Tibial nerve (tissue), 4 donors: Measurements from ENCODE around the gene NFX1. TPM values are rescaled to one million over a fixed set of nuclear protein-coding genes. Genes with fewer than 3 reads are reported as not detected.

Experiments
- DNase-seq, 2 donors: peaks; one replicate each; pipeline ENCODE4 v3.0.0-alpha.2; 2019; ENCODE audit warnings: low spot score in 2 of 2
- H3K27ac ChIP-seq, 4 donors: fragments of 200-600 bp; sonication (generic) in 3 of 4; one replicate each; pipeline ENCODE4 v1.5.1; 2017 to 2019; ENCODE audit warnings: mild to moderate bottlenecking in 1 of 4
- H3K27me3 ChIP-seq, 2 donors: fragments of 200-600 bp; sonication (generic) in 1 of 2; one replicate each; pipeline versions ENCODE4 v1.5.1 to v1.6.0; 2017 to 2019
- H3K36me3 ChIP-seq, 3 donors: fragments of 200-600 bp; sonication (generic); one replicate each; pipeline ENCODE4 v1.5.1; 2018 to 2019
- H3K4me1 ChIP-seq, 4 donors: fragments of 200-600 bp; sonication (generic) in 3 of 4; one replicate each; pipeline ENCODE4 v1.5.1; 2017 to 2019
- H3K4me3 ChIP-seq, 4 donors: fragments of 200-600 bp; sonication (generic) in 3 of 4; one replicate each; pipeline ENCODE4 v1.5.1; 2017 to 2019; ENCODE audit warnings: mild to moderate bottlenecking in 1 of 4, moderate library complexity in 1 of 4
- H3K9me3 ChIP-seq, 4 donors: fragments of 200-600 bp; sonication (generic) in 3 of 4; one replicate each; pipeline ENCODE4 v1.5.1; 2017 to 2019
- EP300 ChIP-seq, 2 donors: sonication (generic); formaldehyde crosslinking; IDR thresholded peaks; one replicate each; pipeline ENCODE4 v1.6.1; 2017; ENCODE audit warnings: antibody characterized with exemption in 2 of 2, mild to moderate bottlenecking in 1 of 2
- POLR2A ChIP-seq, 2 donors: fragments of 450-650 bp; IDR thresholded peaks; one replicate each; pipeline ENCODE4 v1.6.1; 2017; ENCODE audit warnings: antibody characterized with exemption in 2 of 2, mild to moderate bottlenecking in 2 of 2, moderate library complexity in 2 of 2
- WGBS, 2 donors: methylation state at CpG; one replicate each; pipeline ENCODE4 v1.1.5; 2018; 5-methylcytosine and 5-hydroxymethylcytosine counted together
- total RNA-seq, 4 donors: library from RNA; depleted of rRNA; stranded (reverse); fragments of >200 nt; gene quantifications; one replicate each; pipeline ENCODE4 v1.1.0, GENCODE V29; 2016
- TF ChIP-seq, protein P1 (sequence below), 5 experiments: fragments of 200-600 bp in 3 of 5; fragments of 450-650 bp in 2 of 5; sonication (generic) in 3 of 5; IDR thresholded peaks; one replicate each; pipeline ENCODE4 v1.5.1; 2016 to 2019; ENCODE audit warnings: antibody characterized with exemption in 5 of 5, mild to moderate bottlenecking in 3 of 5, moderate library complexity in 2 of 5

Gene NFX1
- total RNA-seq, 4 donors from 2014 or later = 35.2 to 45.9 (median 40.5) TPM

DNA sequence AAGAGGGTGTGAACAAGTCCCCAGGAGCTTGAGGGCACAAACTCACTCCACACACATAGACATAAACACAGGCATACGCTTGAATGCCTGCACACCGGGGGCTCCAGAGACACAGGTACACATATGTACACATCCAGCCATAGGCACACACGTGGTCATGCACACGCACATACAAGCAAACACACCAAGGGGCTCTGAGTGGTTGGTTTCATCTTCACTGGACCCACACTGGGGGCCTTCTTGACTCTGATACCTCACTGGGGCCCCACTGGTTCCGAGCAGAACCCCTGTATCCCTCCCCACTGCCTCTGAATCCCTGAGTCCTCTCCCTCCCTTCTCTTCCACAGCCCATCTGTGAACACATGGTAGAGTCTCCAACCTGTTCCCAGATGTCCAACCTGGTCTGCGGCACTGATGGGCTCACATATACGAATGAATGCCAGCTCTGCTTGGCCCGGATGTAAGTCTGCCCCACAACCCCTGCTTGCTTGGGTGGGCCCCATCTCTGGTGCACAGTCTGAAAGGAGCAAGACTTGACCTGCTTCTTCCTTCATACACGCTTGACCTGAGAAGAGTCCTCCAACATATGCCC lies 44.0 kb upstream of the NFX1 start:
- no peak for DNase-seq
- Histone ChIP-seq H3K27me3 (no peaks in the 10 kb centered on the region), H3K9me3 (no peaks in the 10 kb centered on the region), H3K36me3 (peaks cover 0 to 29% (median 0%) of the 10 kb centered on the region in 3 donors), H3K4me1 (no peaks in the 10 kb centered on the region), H3K4me3 (no peak overlapping the region), H3K27ac (no peak overlapping the region)
- TF ChIP-seq POLR2A (IDR thresholded peaks at IDR 0.05) (no peak), EP300 (IDR thresholded peaks at IDR 0.05) (no peak)
- TF ChIP-seq, protein P1, sequence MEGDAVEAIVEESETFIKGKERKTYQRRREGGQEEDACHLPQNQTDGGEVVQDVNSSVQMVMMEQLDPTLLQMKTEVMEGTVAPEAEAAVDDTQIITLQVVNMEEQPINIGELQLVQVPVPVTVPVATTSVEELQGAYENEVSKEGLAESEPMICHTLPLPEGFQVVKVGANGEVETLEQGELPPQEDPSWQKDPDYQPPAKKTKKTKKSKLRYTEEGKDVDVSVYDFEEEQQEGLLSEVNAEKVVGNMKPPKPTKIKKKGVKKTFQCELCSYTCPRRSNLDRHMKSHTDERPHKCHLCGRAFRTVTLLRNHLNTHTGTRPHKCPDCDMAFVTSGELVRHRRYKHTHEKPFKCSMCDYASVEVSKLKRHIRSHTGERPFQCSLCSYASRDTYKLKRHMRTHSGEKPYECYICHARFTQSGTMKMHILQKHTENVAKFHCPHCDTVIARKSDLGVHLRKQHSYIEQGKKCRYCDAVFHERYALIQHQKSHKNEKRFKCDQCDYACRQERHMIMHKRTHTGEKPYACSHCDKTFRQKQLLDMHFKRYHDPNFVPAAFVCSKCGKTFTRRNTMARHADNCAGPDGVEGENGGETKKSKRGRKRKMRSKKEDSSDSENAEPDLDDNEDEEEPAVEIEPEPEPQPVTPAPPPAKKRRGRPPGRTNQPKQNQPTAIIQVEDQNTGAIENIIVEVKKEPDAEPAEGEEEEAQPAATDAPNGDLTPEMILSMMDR (IDR thresholded peaks at IDR 0.05) = no peak
- WGBS, 2 donors = 89 to 95% methylated on average over 9 of the region's 9 CpGs

DNA sequence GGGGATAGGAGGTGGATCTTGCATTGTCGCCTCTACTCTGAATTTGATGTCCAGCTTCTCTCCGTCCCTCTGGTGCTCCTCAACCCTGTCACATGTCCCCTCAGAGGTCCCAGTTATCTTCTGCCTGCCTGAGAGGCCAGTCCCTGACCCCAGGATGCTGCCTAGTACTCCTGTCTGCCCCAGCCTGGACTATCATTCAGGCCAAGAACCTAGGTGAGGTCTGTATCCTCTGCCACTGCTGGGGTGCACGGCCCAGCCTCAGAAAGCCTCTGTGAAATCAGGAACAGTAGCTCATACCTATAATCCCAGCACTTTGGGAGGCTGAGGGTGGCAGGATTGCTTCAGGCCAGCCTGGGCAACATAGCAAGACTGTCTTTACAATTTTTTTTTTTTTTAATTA lies 41.7 kb upstream of the NFX1 start:
- Histone ChIP-seq H3K4me3 (no peak overlapping the region), H3K36me3 (peaks cover 0 to 49% (median 0%) of the 10 kb centered on the region in 3 donors), H3K27ac (no peak overlapping the region), H3K4me1 (no peaks in the 10 kb centered on the region), H3K27me3 (no peaks in the 10 kb centered on the region), H3K9me3 (no peaks in the 10 kb centered on the region)
- DNase-seq = no peak
- WGBS, 2 donors = 85 to 95% methylated on average over 3 of the region's 3 CpGs
- TF ChIP-seq, protein P1 (IDR thresholded peaks at IDR 0.05) = no peak
- TF ChIP-seq EP300 (IDR thresholded peaks at IDR 0.05) (no peak), POLR2A (IDR thresholded peaks at IDR 0.05) (no peak)

DNA sequence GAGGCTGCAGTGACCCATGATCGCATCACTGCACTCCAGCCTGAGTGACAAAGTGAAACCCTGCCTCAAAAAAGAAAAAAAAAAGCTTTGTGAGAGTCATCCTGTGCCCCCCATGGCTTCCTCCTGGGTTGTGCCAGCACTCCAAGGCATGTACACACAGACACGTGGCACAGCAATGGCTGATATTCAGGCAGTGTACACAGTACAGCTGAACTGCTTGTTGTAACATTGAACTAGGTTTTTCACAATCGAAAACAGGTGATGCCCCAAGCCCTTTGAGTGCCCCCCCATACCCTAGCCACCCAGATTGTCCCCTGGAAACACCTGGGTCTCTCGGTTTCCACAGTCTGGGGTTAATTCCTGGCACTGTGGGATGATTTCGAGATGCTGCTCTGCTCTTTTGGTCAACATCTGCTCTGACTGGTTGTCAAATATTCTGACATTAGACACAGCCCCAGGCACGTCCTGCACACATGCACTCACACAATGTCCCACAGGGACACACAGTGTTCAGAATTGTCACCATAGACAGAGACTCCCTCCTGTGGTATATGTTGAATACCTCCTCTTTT lies 41.1 kb upstream of the NFX1 start:
- H3K27me3 ChIP-seq = no peaks in the 10 kb centered on the region
- no peaks in the 10 kb centered on the region for H3K9me3 ChIP-seq
- no peak overlapping the region for H3K4me3 ChIP-seq
- peaks cover 0 to 55% (median 0%) of the 10 kb centered on the region in 3 donors for H3K36me3 ChIP-seq
- no peak overlapping the region for H3K27ac ChIP-seq
- WGBS, 2 donors = 79 to 87% methylated on average over 6 of the region's 6 CpGs
- TF ChIP-seq EP300 (IDR thresholded peaks at IDR 0.05) (no peak), POLR2A (IDR thresholded peaks at IDR 0.05) (no peak)
- TF ChIP-seq, protein P1 (IDR thresholded peaks at IDR 0.05) = no peak
- no peaks in the 10 kb centered on the region for H3K4me1 ChIP-seq
- DNase-seq = no peak

DNA sequence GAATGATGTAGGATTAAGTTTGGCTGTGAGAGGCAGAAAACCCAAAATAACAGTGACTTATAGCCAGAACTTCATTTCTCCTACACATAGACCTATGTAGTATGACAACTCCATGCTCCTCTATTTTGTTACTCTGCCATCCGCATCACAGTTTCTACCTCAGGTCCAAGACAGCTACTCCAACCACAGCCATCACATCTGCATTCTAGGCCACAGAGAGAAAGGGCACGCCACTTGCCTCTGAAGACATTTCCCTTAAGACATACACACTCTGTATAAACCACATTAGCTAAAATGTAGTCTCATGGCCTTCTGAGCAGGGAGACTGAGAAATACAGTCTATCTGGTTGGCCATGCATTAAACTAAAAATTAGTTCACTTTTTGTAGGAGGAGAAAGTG lies 40.3 kb upstream of the NFX1 start:
- Histone ChIP-seq H3K27ac (no peak overlapping the region), H3K4me3 (no peak overlapping the region), H3K9me3 (no peaks in the 10 kb centered on the region), H3K27me3 (no peaks in the 10 kb centered on the region), H3K4me1 (no peaks in the 10 kb centered on the region), H3K36me3 (peaks cover 0 to 63% (median 6%) of the 10 kb centered on the region in 3 donors)
- WGBS, 2 donors = 91 to 96% methylated on average over 2 of the region's 2 CpGs
- no peak for DNase-seq
- TF ChIP-seq POLR2A (IDR thresholded peaks at IDR 0.05) = no peak
- TF ChIP-seq, protein P1 (IDR thresholded peaks at IDR 0.05) = no peak
- TF ChIP-seq EP300 (IDR thresholded peaks at IDR 0.05) = no peak

DNA sequence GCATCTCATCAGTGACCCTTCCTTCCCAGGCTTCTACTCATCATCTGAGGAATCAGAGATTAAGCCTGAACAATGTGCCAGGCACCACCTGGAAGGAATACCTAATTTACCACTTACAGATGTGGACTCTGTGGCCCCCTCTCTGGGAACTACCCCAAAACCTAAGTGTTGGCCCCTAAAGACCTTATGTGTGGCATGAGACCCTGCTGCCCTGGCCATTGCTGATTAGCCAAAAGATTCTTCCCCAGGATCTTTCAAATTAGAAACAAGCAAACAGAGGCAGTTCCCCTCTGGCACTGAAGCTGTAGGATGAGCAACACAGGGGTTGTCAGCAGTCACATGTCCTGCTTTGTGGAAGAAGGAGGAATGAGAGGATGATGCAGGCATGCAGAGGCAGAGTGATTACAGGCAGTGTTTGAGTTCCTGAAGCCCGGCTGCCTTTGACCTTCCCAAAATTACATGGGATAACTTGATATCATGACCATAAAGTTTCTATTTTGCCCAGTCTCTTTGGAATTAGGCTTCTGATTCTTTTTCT lies 39.8 kb upstream of the NFX1 start:
- DNase-seq = no peak
- TF ChIP-seq EP300 (IDR thresholded peaks at IDR 0.05) (no peak), POLR2A (IDR thresholded peaks at IDR 0.05) (no peak)
- TF ChIP-seq, protein P1 (IDR thresholded peaks at IDR 0.05) = no peak

More for the DNA sequence above, 39.8 kb upstream of the NFX1 start:
- Histone ChIP-seq H3K27ac (no peak overlapping the region), H3K4me3 (no peak overlapping the region), H3K4me1 (no peaks in the 10 kb centered on the region), H3K36me3 (peaks cover 0 to 69% (median 12%) of the 10 kb centered on the region in 3 donors), H3K9me3 (no peaks in the 10 kb centered on the region), H3K27me3 (no peaks in the 10 kb centered on the region)
- 64 to 76% methylated on average over 1 of the region's 1 CpG for WGBS, 2 donors
